ENCODE data around the gene PDE2A.
"Not testable (repeated sequence)": the region's sequence is repeated elsewhere in the genome, so short reads cannot be mapped to it uniquely, and the experiment has no call there.

- not testable (repeated sequence) for TF ChIP-seq CTCF (IDR thresholded peaks at IDR 0.05); EZH2 (IDR thresholded peaks at IDR 0.05; ENCODE audit: borderline replicate concordance, insufficient read depth, low read depth, low read length, poor library complexity, severe bottlenecking)
Measured at GRCh38 chr11:72560864-72561263, 113.4 kb downstream of the PDE2A start.

Data from B cell (primary cell).